Measurements from ENCODE around the gene ZIC1. TPM values are rescaled to one million over a fixed set of nuclear protein-coding genes. Genes with fewer than 3 reads are reported as not detected.

ZIC1 gene
- total and polyA plus RNA-seq, 9 of the 15 experiments (the other 6 are each of a cell fraction or from before 2014, with no cell fraction given): 0.21 to 0.42 TPM; not detected in 7

DNA sequence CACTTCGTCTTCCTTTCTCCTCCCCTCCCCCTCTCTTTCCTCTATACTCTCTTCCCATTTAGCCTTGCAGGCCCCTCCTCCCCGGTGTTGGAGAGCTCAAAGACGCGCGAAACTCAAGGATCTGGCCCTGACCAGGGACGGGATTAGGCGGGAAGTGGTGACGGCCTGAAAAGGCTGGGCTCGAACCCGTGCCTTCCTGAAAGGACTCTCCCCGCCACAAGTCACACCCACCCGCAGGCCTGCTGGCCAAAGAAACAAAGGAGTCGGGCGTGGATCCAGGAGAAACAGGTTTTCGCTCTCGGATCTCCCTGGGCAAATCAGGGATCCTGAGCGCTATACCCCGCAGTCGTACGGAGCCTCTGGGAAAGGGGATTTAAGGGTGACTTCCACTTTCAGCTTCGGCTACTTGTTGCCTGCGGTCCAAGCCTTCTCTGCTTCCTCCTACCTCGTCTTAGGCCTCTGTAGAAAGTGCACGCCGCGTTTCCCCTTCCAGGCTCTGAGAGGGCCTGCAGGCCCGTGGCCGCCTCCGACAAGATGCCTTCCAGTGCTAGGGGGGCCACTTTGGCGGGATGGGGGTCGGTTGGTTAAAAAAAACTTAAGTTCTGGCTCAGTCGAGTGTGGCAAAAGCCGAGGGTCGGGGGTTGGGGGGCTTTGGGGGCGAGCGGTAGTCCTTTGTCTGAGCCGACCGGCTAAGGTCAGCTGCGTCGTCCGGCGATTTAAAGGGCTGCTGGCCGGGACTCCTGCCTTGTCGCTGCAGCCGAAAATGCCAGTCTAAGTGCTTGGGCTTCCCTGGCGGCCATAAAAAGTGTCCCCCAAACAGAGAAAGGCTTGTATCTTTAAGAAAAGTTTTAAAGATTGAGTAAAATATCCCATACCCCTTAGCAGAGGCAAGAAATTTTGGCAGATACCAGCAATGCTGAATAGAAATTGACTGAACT lies 11.0 kb upstream of the ZIC1 start:
- Histone ChIP-seq H3K4me1 (replicated peaks in 1 of 2; ENCODE audit: control insufficient read depth in 2 of 2, insufficient read depth in 2 of 2, low read length in 2 of 2) (peaks cover 0 to 16% of the 10 kb centered on the region in 2 experiments; a peak in 2 of 5 replicates), H3K4me2 (ENCODE audit: insufficient read depth, low read length) (no peak overlapping the region), H3K27me3 (ENCODE audit: control insufficient read depth in 2 of 2, insufficient read depth in 2 of 2, low read length in 2 of 2) (peaks cover 7 to 43% of the 10 kb centered on the region in 2 experiments; a peak in 4 of 5 replicates), H3K9me3 (replicated peaks; ENCODE audit: control insufficient read depth, insufficient read depth, low read depth, low read length) (no peaks in the 10 kb centered on the region), H2AFZ (ENCODE audit: low read depth, low read length) (no peak overlapping the region), H3K9ac (ENCODE audit: insufficient read depth in 1 of 2, low read depth in 2 of 2, low read length in 2 of 2) (no peak overlapping the region), H3K79me2 (ENCODE audit: control insufficient read depth, insufficient read depth, low read length) (no peaks in the 10 kb centered on the region), H3K36me3 (ENCODE audit: control insufficient read depth, insufficient read depth, low read length) (no peaks in the 10 kb centered on the region), H4K20me1 (replicated peaks; ENCODE audit: control insufficient read depth, insufficient read depth, low read length) (no peaks in the 10 kb centered on the region), H3K27ac (ENCODE audit: extremely low read depth, low read depth, low read length) (no peak overlapping the region), H3K9me1 (ENCODE audit: control insufficient read depth, insufficient read depth, low read length) (no peaks in the 10 kb centered on the region), H3K4me3 (no peak overlapping the region)
- FAIRE-seq (no peak), ATAC-seq (no peak), DNase-seq (ENCODE audit: extremely low read depth in 1 of 4, low spot score in 3 of 4) (no peak)
- ChIA-PET POLR2A (no interaction called here), CTCF (ENCODE audit: low intra/inter-chr PET ratio) (interaction anchor here (0.6 kb wide), 1 partner anchor 1463 kb away, joined by 5 read pairs; no protein-coding TSS in a partner anchor)
- BruUV-seq (replicated peaks): no TSS peak
- intact Hi-C loops (cut with micrococcal nuclease) (no loop called here), in situ Hi-C loops (cut with MboI) (loop anchor here (25.0 kb wide), 1 partner anchor 1539 kb away; no protein-coding TSS in a partner anchor)
- 6% methylated on average over 33 of the region's 46 CpGs for WGBS (ENCODE audit: insufficient coverage, low coverage, missing lambda C conversion rate)
- TF ChIP-seq ZNF766 (CRISPR knock-in tag; conservative IDR thresholded peaks at IDR 0.05) (no peak), MYBL2 (IDR thresholded peaks at IDR 0.05; ENCODE audit: low read depth) (no peak), MYBL2 (CRISPR knock-in tag; IDR thresholded peaks at IDR 0.05; ENCODE audit: borderline replicate concordance) (no peak), PHTF2 (CRISPR knock-in tag; IDR thresholded peaks at IDR 0.05) (no peak), SNIP1 (IDR thresholded peaks at IDR 0.05; ENCODE audit: low read depth) (no peak), ZNF583 (CRISPR knock-in tag; IDR thresholded peaks at IDR 0.05) (no peak), COPS2 (conservative IDR thresholded peaks at IDR 0.05) (no peak), CSDE1 (IDR thresholded peaks at IDR 0.05) (no peak), ZFP36 (IDR thresholded peaks at IDR 0.05; ENCODE audit: low read depth, low read length, partially characterized antibody) (no peak), ZNF134 (CRISPR knock-in tag; conservative IDR thresholded peaks at IDR 0.05) (no peak), ZNF830 (CRISPR knock-in tag; IDR thresholded peaks at IDR 0.05) (no peak)
- TF ChIP-seq, protein P1, sequence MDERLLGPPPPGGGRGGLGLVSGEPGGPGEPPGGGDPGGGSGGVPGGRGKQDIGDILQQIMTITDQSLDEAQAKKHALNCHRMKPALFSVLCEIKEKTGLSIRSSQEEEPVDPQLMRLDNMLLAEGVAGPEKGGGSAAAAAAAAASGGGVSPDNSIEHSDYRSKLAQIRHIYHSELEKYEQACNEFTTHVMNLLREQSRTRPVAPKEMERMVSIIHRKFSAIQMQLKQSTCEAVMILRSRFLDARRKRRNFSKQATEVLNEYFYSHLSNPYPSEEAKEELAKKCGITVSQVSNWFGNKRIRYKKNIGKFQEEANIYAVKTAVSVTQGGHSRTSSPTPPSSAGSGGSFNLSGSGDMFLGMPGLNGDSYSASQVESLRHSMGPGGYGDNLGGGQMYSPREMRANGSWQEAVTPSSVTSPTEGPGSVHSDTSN (CRISPR knock-in tag; IDR thresholded peaks at IDR 0.05; ENCODE audit: low read depth): no peak
- TF ChIP-seq, protein P1 (tag; conservative IDR thresholded peaks at IDR 0.05; ENCODE audit: low read depth): no peak
